Mucosa of descending colon (tissue), 3 donors: ENCODE data around the gene WNK1. TPM values are rescaled to one million over a fixed set of nuclear protein-coding genes. Genes with fewer than 3 reads are reported as not detected.
"Not testable (repeated sequence)": the region's sequence is repeated elsewhere in the genome, so short reads cannot be mapped to it uniquely, and the experiment has no call there.

Source experiments
- ATAC-seq: fragments of 200-7000 bp; cut with Tn5 transposase; one replicate; pipeline ENCODE4 v1.9.1; 2020; ENCODE audit warnings: mild to moderate bottlenecking, moderate library complexity
- DNase-seq, 3 donors: peaks; one replicate each; pipeline ENCODE4 v3.0.0-alpha.2; 2020
- H3K36me3 ChIP-seq: fragments of 200-600 bp; one replicate; pipeline ENCODE4 v1.8.0; 2021; ENCODE audit warnings: low read depth, mild to moderate bottlenecking
- H3K4me1 ChIP-seq: fragments of 200-600 bp; one replicate; pipeline ENCODE4 v1.8.0; 2021; ENCODE audit warnings: low read depth, mild to moderate bottlenecking
- H3K4me3 ChIP-seq: fragments of 200-600 bp; one replicate; pipeline ENCODE4 v1.8.0; 2021; ENCODE audit warnings: mild to moderate bottlenecking
- H3K9me3 ChIP-seq: fragments of 200-600 bp; one replicate; pipeline ENCODE4 v1.8.0; 2021; ENCODE audit warnings: mild to moderate bottlenecking
- intact Hi-C, 2 donors: fragments of 100-400 bp; cut with DNase I in 1 of 2; cut with micrococcal nuclease in 1 of 2; formaldehyde crosslinking; loops; one replicate each; pipeline versions ENCODE4 v1.11.0 to v1.11.1; 2022; cut with DNase I, micrococcal nuclease
- total RNA-seq, 3 donors: library from RNA; stranded (reverse); fragmentation: NEBNext Ultra II Directional in 2 of 3; extraction: Animal tissue kit (Norgen Biotek cat#: 25700) in 2 of 3; gene quantifications; one replicate each; pipeline versions ENCODE4 v1.2.1 to v1.2.4, GENCODE V29; 2021 to 2023
- TF ChIP-seq, protein P1 (sequence below): fragments of 200-600 bp; IDR thresholded peaks from one replicate; pipeline ENCODE4 v1.8.0; 2022; ENCODE audit warnings: antibody characterized with exemption, mild to moderate bottlenecking
- donor health status: DM: no; HTN: no; CAD: no; lungs with moderate emphysema.
- donor health status: DM: no; HTN: no; CAD: no.
- donor health status: DM: no; HTN: yes; CAD: no.

The WNK1 gene
- total RNA-seq, 3 donors from 2014 or later, result 84.0 to 155 (median 85.5) TPM

- Histone ChIP-seq H3K36me3 (peaks cover 14% of the 10 kb centered on the region), H3K4me1 (no peaks in the 10 kb centered on the region), H3K9me3 (no peaks in the 10 kb centered on the region), H3K4me3 (no peak overlapping the region)
- TF ChIP-seq, protein P1, sequence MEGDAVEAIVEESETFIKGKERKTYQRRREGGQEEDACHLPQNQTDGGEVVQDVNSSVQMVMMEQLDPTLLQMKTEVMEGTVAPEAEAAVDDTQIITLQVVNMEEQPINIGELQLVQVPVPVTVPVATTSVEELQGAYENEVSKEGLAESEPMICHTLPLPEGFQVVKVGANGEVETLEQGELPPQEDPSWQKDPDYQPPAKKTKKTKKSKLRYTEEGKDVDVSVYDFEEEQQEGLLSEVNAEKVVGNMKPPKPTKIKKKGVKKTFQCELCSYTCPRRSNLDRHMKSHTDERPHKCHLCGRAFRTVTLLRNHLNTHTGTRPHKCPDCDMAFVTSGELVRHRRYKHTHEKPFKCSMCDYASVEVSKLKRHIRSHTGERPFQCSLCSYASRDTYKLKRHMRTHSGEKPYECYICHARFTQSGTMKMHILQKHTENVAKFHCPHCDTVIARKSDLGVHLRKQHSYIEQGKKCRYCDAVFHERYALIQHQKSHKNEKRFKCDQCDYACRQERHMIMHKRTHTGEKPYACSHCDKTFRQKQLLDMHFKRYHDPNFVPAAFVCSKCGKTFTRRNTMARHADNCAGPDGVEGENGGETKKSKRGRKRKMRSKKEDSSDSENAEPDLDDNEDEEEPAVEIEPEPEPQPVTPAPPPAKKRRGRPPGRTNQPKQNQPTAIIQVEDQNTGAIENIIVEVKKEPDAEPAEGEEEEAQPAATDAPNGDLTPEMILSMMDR, result no peak
- DNase-seq, result no peak
- intact Hi-C loops, result no loop called here
- no peak for ATAC-seq
Measured at GRCh38 chr12:920676-921075, 168.3 kb downstream of the WNK1 start.

- ATAC-seq (no peak), DNase-seq (no peak)
- Histone ChIP-seq H3K36me3 (peaks cover 5% of the 10 kb centered on the region), H3K4me3 (no peak overlapping the region), H3K4me1 (no peaks in the 10 kb centered on the region), H3K9me3 (no peaks in the 10 kb centered on the region)
- intact Hi-C loops, result no loop called here
- TF ChIP-seq, protein P1, result no peak
Measured at GRCh38 chr12:922285-922684, 169.9 kb downstream of the WNK1 start.

DNA sequence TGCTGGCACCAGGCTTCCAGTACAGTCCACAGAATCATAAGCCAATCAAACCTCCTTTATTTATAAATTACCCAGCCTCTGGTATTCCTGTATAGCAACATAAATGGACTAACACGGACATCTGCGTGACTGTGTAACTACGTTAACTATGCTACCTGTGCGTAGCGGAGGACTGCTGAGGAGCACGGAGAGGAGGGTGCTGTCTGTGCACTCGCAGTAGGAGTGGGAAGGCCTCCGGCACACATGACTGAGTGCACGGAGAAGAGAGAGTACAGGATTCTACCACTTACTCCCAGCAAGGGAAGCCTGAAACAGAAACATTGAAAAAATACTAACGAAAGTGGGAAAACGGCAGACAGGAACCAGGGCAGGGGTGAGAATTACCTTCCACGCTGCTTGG is 174.3 kb downstream of the WNK1 start:
- no peak for DNase-seq

DNA sequence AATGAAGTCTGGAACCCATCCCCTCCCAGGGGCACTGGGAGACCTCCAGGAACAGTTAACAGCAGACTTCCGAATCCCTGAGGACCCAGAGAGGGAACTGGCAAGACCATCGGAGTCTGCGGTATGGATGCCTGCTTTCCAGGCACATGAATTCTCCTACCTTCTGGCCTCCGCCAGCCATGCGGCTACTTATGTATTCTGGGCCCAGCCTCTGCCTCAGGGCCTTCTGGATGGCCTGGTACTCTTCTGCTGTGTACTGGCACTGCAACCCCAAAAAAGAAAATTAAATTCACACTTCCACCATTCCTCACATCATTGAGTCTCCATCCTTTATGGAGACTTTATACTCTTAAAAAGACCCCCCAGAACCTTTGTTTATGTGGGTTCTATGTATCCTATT is 178.7 kb downstream of the WNK1 start:
- H3K36me3 ChIP-seq, result peaks cover 5% of the 10 kb centered on the region
- H3K4me1 ChIP-seq, result no peaks in the 10 kb centered on the region
- no peak for DNase-seq
- no peak for ATAC-seq
- H3K4me3 ChIP-seq, result no peak overlapping the region
- TF ChIP-seq, protein P1, result no peak
- intact Hi-C loops, result no loop called here
- H3K9me3 ChIP-seq, result no peaks in the 10 kb centered on the region

More for the DNA sequence above, 174.3 kb downstream of the WNK1 start:
- Histone ChIP-seq H3K4me1 (no peaks in the 10 kb centered on the region), H3K9me3 (no peaks in the 10 kb centered on the region), H3K36me3 (peaks cover 5% of the 10 kb centered on the region), H3K4me3 (no peak overlapping the region)
- TF ChIP-seq, protein P1, result no peak
- ATAC-seq, result no peak
- intact Hi-C loops, result no loop called here

DNA sequence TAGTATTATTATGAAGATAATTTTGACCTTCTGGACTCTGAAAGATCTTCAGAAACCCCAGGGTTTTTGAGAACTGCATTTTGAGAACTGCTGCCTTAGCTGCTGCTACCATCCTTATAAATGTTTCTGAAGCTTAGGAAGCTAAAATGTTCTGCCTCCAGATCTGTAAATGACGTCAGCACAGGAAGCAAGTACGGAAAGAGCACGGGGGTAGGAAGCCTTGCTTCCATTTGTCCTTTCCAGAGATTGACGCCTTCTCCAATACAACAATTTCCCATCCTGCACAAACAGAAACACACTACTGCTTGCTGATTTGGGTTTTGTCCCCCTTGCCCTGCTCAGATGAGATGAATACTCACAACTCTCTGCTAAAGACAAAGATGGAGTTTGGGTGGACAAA is 179.2 kb downstream of the WNK1 start:
- TF ChIP-seq, protein P1, result no peak
- H3K4me3 ChIP-seq, result no peak overlapping the region
- intact Hi-C loops, result no loop called here
- H3K9me3 ChIP-seq, result no peaks in the 10 kb centered on the region
- no peak for DNase-seq
- ATAC-seq, result no peak
- no peaks in the 10 kb centered on the region for H3K4me1 ChIP-seq
- peaks cover 5% of the 10 kb centered on the region for H3K36me3 ChIP-seq

DNA sequence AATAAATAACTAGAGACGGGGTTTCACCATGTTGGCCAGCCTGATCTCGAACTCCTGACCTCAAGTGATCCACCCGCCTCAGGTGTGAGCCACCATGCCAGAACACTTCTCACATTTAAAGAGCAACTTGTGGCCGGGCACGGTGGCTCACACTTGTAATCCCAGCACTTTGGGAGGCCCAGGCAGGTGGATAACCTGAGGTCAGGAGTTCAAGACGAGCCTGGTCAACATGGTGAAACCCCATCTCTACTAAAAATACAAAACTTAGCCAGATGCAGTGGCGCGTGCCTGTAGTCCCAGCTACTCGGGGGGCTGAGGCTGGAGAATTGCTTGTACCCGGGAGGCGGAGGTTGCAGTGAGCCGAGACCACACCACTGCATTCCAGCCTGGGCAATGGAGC is 183.5 kb downstream of the WNK1 start:
- H3K9me3 ChIP-seq, DNase-seq, H3K4me1 ChIP-seq, H3K4me3 ChIP-seq, ATAC-seq, intact Hi-C loops, H3K36me3 ChIP-seq: not testable (repeated sequence)
